ENCODE results near the gene CACNA2D2. TPM values are rescaled to one million over a fixed set of nuclear protein-coding genes. Genes with fewer than 3 reads are reported as not detected.

Gene CACNA2D2
- total RNA-seq, 1 donor from 2014 or later: 19.4 TPM

- TF ChIP-seq CTCF (conservative IDR thresholded peaks at IDR 0.05): no peak
- Mint-ChIP-seq H3K27ac (no peak overlapping the region), H3K4me3 (no peak overlapping the region), H3K9me3 (peaks cover 4% of the 10 kb centered on the region), H3K4me1 (ENCODE audit: unreplicated experiment) (peaks cover 10% of the 10 kb centered on the region), H3K36me3 (no peaks in the 10 kb centered on the region), H3K27me3 (no peaks in the 10 kb centered on the region)
- DNase-seq (ENCODE audit: extremely low spot score, unreplicated experiment): no peak
Observed at GRCh38 chr3:50478051-50478450, 25.4 kb downstream of the CACNA2D2 start.

- peaks cover 4% of the 10 kb centered on the region for H3K9me3 Mint-ChIP-seq
- H3K36me3 Mint-ChIP-seq: no peaks in the 10 kb centered on the region
- no peaks in the 10 kb centered on the region for H3K27me3 Mint-ChIP-seq
- no peak overlapping the region for H3K4me3 Mint-ChIP-seq
- H3K27ac Mint-ChIP-seq: no peak overlapping the region
- H3K4me1 Mint-ChIP-seq (ENCODE audit: unreplicated experiment): peaks cover 10% of the 10 kb centered on the region
- TF ChIP-seq CTCF (conservative IDR thresholded peaks at IDR 0.05): no peak
- no peak for DNase-seq (ENCODE audit: extremely low spot score, unreplicated experiment)
Observed at GRCh38 chr3:50475348-50475747, 28.1 kb downstream of the CACNA2D2 start.

GRCh38 chr3:50474717-50475116, 28.7 kb downstream of the CACNA2D2 start:
- no peak for DNase-seq (ENCODE audit: extremely low spot score, unreplicated experiment)
- Mint-ChIP-seq H3K9me3 (peaks cover 4% of the 10 kb centered on the region), H3K27ac (no peak overlapping the region), H3K36me3 (no peaks in the 10 kb centered on the region), H3K4me1 (ENCODE audit: unreplicated experiment) (peaks cover 6% of the 10 kb centered on the region), H3K4me3 (no peak overlapping the region), H3K27me3 (no peaks in the 10 kb centered on the region)
- no peak for TF ChIP-seq CTCF (conservative IDR thresholded peaks at IDR 0.05)

- Mint-ChIP-seq H3K4me3 (no peak overlapping the region), H3K9me3 (no peaks in the 10 kb centered on the region), H3K36me3 (no peaks in the 10 kb centered on the region), H3K27me3 (peaks cover 3% of the 10 kb centered on the region), H3K27ac (no peak overlapping the region), H3K4me1 (ENCODE audit: unreplicated experiment) (peaks cover 2% of the 10 kb centered on the region)
- no peak for TF ChIP-seq CTCF (conservative IDR thresholded peaks at IDR 0.05)
- DNase-seq (ENCODE audit: extremely low spot score, unreplicated experiment): no peak
Observed at GRCh38 chr3:50473768-50474167, 29.7 kb downstream of the CACNA2D2 start.

GRCh38 chr3:50472958-50473357, 30.5 kb downstream of the CACNA2D2 start:
- Mint-ChIP-seq H3K9me3 (no peaks in the 10 kb centered on the region), H3K27me3 (peaks cover 3% of the 10 kb centered on the region), H3K36me3 (no peaks in the 10 kb centered on the region), H3K4me1 (ENCODE audit: unreplicated experiment) (no peaks in the 10 kb centered on the region), H3K27ac (no peak overlapping the region), H3K4me3 (no peak overlapping the region)
- no peak for DNase-seq (ENCODE audit: extremely low spot score, unreplicated experiment)
- TF ChIP-seq CTCF (conservative IDR thresholded peaks at IDR 0.05): no peak

GRCh38 chr3:50470658-50471057, 32.8 kb downstream of the CACNA2D2 start:
- Mint-ChIP-seq H3K36me3 (no peaks in the 10 kb centered on the region), H3K4me3 (no peak overlapping the region), H3K27ac (no peak overlapping the region), H3K4me1 (ENCODE audit: unreplicated experiment) (no peaks in the 10 kb centered on the region), H3K27me3 (peaks cover 7% of the 10 kb centered on the region), H3K9me3 (no peaks in the 10 kb centered on the region)
- no peak for TF ChIP-seq CTCF (conservative IDR thresholded peaks at IDR 0.05)
- no peak for DNase-seq (ENCODE audit: extremely low spot score, unreplicated experiment)
